Heart left ventricle (tissue), 16 donors: ENCODE data around the gene HEMK1. TPM values are rescaled to one million over a fixed set of nuclear protein-coding genes. Genes with fewer than 3 reads are reported as not detected.
A peak's percentile ranks its signal among the peaks of the same experiment; 100 is the strongest.

Experiments used
- ATAC-seq, 4 donors: fragments of 200-7000 bp; cut with Tn5 transposase; one replicate each; pipeline ENCODE4 v1.9.1; 2020 to 2022; ENCODE audit warnings: moderate library complexity in 4 of 4, mild to moderate bottlenecking in 3 of 4, moderate number of reproducible peaks in 1 of 4
- DNase-seq, 5 donors: peaks; one replicate each; pipeline ENCODE4 v3.0.0-alpha.2; 2020
- H3K27ac ChIP-seq, 12 donors: fragments of 200-600 bp; sonication (generic) in 4 of 12; one replicate each; pipeline versions ENCODE4 v1.5.0 to v1.8.0; 2016 to 2022; ENCODE audit warnings: mild to moderate bottlenecking in 2 of 12
- H3K27me3 ChIP-seq, 9 donors: fragments of 200-600 bp; sonication (generic) in 2 of 9; one replicate each; pipeline versions ENCODE4 v1.5.1 to v1.8.0; 2016 to 2022; ENCODE audit warnings: mild to moderate bottlenecking in 3 of 9
- H3K36me3 ChIP-seq, 9 donors: fragments of 200-600 bp; sonication (generic) in 2 of 9; one replicate each; pipeline versions ENCODE4 v1.5.0 to v1.8.0; 2018 to 2022; ENCODE audit warnings: mild to moderate bottlenecking in 2 of 9
- H3K4me1 ChIP-seq, 12 donors: fragments of 200-600 bp; sonication (generic) in 4 of 12; one replicate each; pipeline versions ENCODE4 v1.5.0 to v1.8.0; 2016 to 2022; ENCODE audit warnings: mild to moderate bottlenecking in 3 of 12
- H3K4me3 ChIP-seq, 12 donors: fragments of 200-600 bp; sonication (generic) in 4 of 12; one replicate each; pipeline versions ENCODE4 v1.5.0 to v1.8.0; 2017 to 2022; ENCODE audit warnings: mild to moderate bottlenecking in 9 of 12, moderate library complexity in 4 of 12
- H3K9me3 ChIP-seq, 12 donors: fragments of 200-600 bp; sonication (generic) in 4 of 12; one replicate each; pipeline versions ENCODE4 v1.5.0 to v1.8.0; 2016 to 2022; ENCODE audit warnings: mild to moderate bottlenecking in 1 of 12
- CTCF ChIP-seq, 12 donors: fragments of 200-600 bp; sonication (generic) in 4 of 12; IDR thresholded peaks; one replicate each; pipeline versions ENCODE4 v1.5.0 to v1.8.0; 2018 to 2022; ENCODE audit warnings: antibody characterized with exemption in 12 of 12, mild to moderate bottlenecking in 5 of 12
- POLR2A ChIP-seq, 2 donors: fragments of 450-650 bp; IDR thresholded peaks; one replicate each; pipeline ENCODE4 v1.6.1; 2017; ENCODE audit warnings: antibody characterized with exemption in 2 of 2, mild to moderate bottlenecking in 2 of 2, moderate library complexity in 2 of 2
- WGBS, 4 donors: extraction: QIAGEN DNeasy Blood & Tissue Kit in 2 of 4; methylation state at CpG; one replicate each; pipeline versions ENCODE4 v1.1.5 to v1.1.7; 2013 to 2018; 5-methylcytosine and 5-hydroxymethylcytosine counted together
- intact Hi-C, 10 donors: fragments of 100-400 bp; cut with DNase I; formaldehyde crosslinking; loops; one replicate each; pipeline versions ENCODE4 v1.11.1 to v1.14.2; 2022
- polyA plus RNA-seq, 2 donors: library from polyadenylated mRNA; stranded (reverse); fragments of 200-250 nt; gene quantifications; one replicate each; pipeline ENCODE4 v1.2.3, GENCODE V29; 2013
- total RNA-seq, 9 donors: library from RNA; depleted of rRNA in 2 of 9; stranded (reverse); fragments of >200 nt in 2 of 9; fragmentation: NEBNext Ultra II Directional in 3 of 9; extraction: Animal tissue kit (Norgen Biotek cat#: 25700) in 3 of 9; gene quantifications; one replicate each; pipeline versions ENCODE4 v1.1.0 to v1.2.4, GENCODE V29; 2016 to 2023
- donor health status: ischemic (EF 13 %, LVEDD 7.1; RV severe dilation, severe dysfunction).
- donor health status: healthy with polysubstance abuse.
- donor health status: DM: no; HTN: yes; CAD: no.
- donor health status: DM: no; HTN: no; CAD: no.
- donor health status: ischemic (EF 25% LVEDD 6.9; RV normal size, moderate dysfunction).
- donor health status: ischemic (EF 25% LVEDD 5.7; RV mildly dilated, moderate dysfunction).
- donor health status: healthy.
- donor health status: DM: yes; HTN: yes; CAD: no.
- donor health status: ischemic (EF 35%, LVEDD 5.7; RV mildly dilated, moderate dysfunction).
- donor health status: nonischemic (EF 11% LVEDD 7.7; RV severe dilation, severe dysfunction).
- donor health status: DM: yes; HTN: yes; CAD: no.
- donor health status: PGD.
- donor health status: ischemic (EF 29% LVEDD 5.4; RV normal size, mild dysfunction).
- donor health status: nonischemic (EF 23%, LVEDD 6.1; RV moderate dilation, normal function).

The HEMK1 gene
- total and polyA plus RNA-seq, 11 donors: 7.8 to 19.7 (median 13.8) TPM

- Histone ChIP-seq H3K4me3 (peak overlapping the region; percentile 27 to 97 (median 88)), H3K27me3 (no peaks in the 10 kb centered on the region), H3K36me3 (peaks cover 0 to 2% (median 0%) of the 10 kb centered on the region in 9 donors), H3K9me3 (no peaks in the 10 kb centered on the region), H3K4me1 (peaks cover 0 to 78% (median 60%) of the 10 kb centered on the region in 12 donors), H3K27ac (peak overlapping the region in 11 of 12 donors; percentile 63 to 99 (median 97))
- intact Hi-C loops: loop anchor here in 9 of 10 donors (1.0 to 10.0 kb wide), 12 partner anchors 36 to 1068 kb away; partner anchors contain the start of genes MANF (in 6 of the 9), HEMK1 (in 1 of the 9) and RBM15B (in 1 of the 9)
- DNase-seq (peak; percentile 93 to 96 (median 94)), ATAC-seq (peak; percentile 57 to 74 (median 70))
- WGBS, 4 donors: 0 to 1% (median 0%) methylated on average over 16 to 22 of the region's 22 CpGs
- TF ChIP-seq POLR2A (IDR thresholded peaks at IDR 0.05): peak in 1 of 2 donors; percentile 27
- no peak for TF ChIP-seq CTCF (IDR thresholded peaks at IDR 0.05)
Measured at GRCh38 chr3:50616770-50617095, 47.4 kb downstream of the HEMK1 start.

- Histone ChIP-seq H3K27ac (peak within 1 kb of the TSS; percentile 85 to 99 (median 97)), H3K4me1 (peaks cover 0 to 82% (median 64%) of the 10 kb centered on the region in 12 donors), H3K9me3 (no peaks in the 10 kb centered on the region), H3K36me3 (peaks cover 0 to 7% (median 0%) of the 10 kb centered on the region in 9 donors), H3K4me3 (peak within 1 kb of the TSS; percentile 70 to 97 (median 88)), H3K27me3 (no peaks in the 10 kb centered on the region)
- TF ChIP-seq POLR2A (IDR thresholded peaks at IDR 0.05) (no peak), CTCF (IDR thresholded peaks at IDR 0.05) (peak in 2 of 12 donors; percentile 7 to 17)
- 1 to 8% (median 2%) methylated on average over 16 to 58 of the region's 58 CpGs for WGBS, 4 donors
- DNase-seq (peak in 4 of 5 donors; percentile 54 to 83 (median 68)), ATAC-seq (peak in 3 of 4 donors; percentile 3 to 23 (median 17))
- intact Hi-C loops: loop anchor here in 9 of 10 donors (2.0 to 10.0 kb wide), 9 partner anchors 35 to 1068 kb away; partner anchors contain the start of genes MANF (in 6 of the 9) and RBM15B (in 1 of the 9)
Measured at GRCh38 chr3:50617096-50617791, 47.9 kb downstream of the HEMK1 start, which contains the start of gene MAPKAPK3. Gene MAPKAPK3 (plus strand): TSS chr3:50617151. CDS start chr3:50617566, 415 bp downstream.

GRCh38 chr3:50617911-50618481 is 48.7 kb downstream of the HEMK1 start:
- no peak for TF ChIP-seq POLR2A (IDR thresholded peaks at IDR 0.05)
- TF ChIP-seq CTCF (IDR thresholded peaks at IDR 0.05): no peak
- Histone ChIP-seq H3K4me3 (peak overlapping the region; percentile 70 to 97 (median 88)), H3K9me3 (no peaks in the 10 kb centered on the region), H3K27me3 (no peaks in the 10 kb centered on the region), H3K36me3 (peaks cover 0 to 12% (median 0%) of the 10 kb centered on the region in 9 donors), H3K27ac (peak overlapping the region; percentile 85 to 99 (median 97)), H3K4me1 (peaks cover 0 to 80% (median 64%) of the 10 kb centered on the region in 12 donors)
- DNase-seq (peak in 4 of 5 donors; percentile 62 to 83 (median 72)), ATAC-seq (peak; percentile 14 to 31 (median 18))
- 31 to 80% (median 44%) methylated on average over 1 to 6 of the region's 6 CpGs for WGBS, 4 donors
- intact Hi-C loops: loop anchor here in 9 of 10 donors (2.0 to 10.0 kb wide), 10 partner anchors 31 to 1067 kb away; partner anchors contain the start of genes MANF (in 6 of the 9) and RBM15B (in 1 of the 9)
